Parathyroid adenoma (tissue), 2 donors: ENCODE results near the gene OCA2.
"Not testable (repeated sequence)": the region's sequence is repeated elsewhere in the genome, so short reads cannot be mapped to it uniquely, and the experiment has no call there.

Experiments used
- H2AFZ ChIP-seq: fragments of 300-600 bp; sonication (generic); one replicate; pipeline ENCODE4 v1.7.0; 2017; ENCODE audit warnings: antibody characterized with exemption, mild to moderate bottlenecking
- H3K27ac ChIP-seq: fragments of 300-600 bp; sonication (generic); one replicate; pipeline ENCODE4 v1.7.0; 2017
- H3K27me3 ChIP-seq: fragments of 300-600 bp; sonication (generic); one replicate; pipeline ENCODE4 v1.7.0; 2017; ENCODE audit warnings: low read length; ENCODE audit not compliant: control insufficient read depth, insufficient read depth
- H3K36me3 ChIP-seq: fragments of 300-600 bp; sonication (generic); one replicate; pipeline ENCODE4 v1.7.0; 2017; ENCODE audit warnings: low read length; ENCODE audit not compliant: control insufficient read depth, insufficient read depth
- H3K4me1 ChIP-seq: fragments of 300-600 bp; sonication (generic); one replicate; pipeline ENCODE4 v1.7.0; 2017; ENCODE audit warnings: control low read depth
- H3K4me2 ChIP-seq: fragments of 300-600 bp; sonication (generic); one replicate; pipeline ENCODE4 v1.7.0; 2017; ENCODE audit warnings: low read length
- H3K4me3 ChIP-seq: fragments of 300-600 bp; sonication (generic); one replicate; pipeline ENCODE4 v1.7.0; 2017; ENCODE audit warnings: low read depth, low read length
- H3K79me2 ChIP-seq: fragments of 300-600 bp; sonication (generic); one replicate; pipeline ENCODE4 v1.7.0; 2017; ENCODE audit warnings: control low read depth
- H3K9ac ChIP-seq: fragments of 300-600 bp; sonication (generic); one replicate; pipeline ENCODE4 v1.7.0; 2017; ENCODE audit warnings: mild to moderate bottlenecking
- H3K9me3 ChIP-seq: fragments of 300-600 bp; sonication (generic); one replicate; pipeline ENCODE4 v1.7.0; 2017; ENCODE audit warnings: low read length; ENCODE audit not compliant: control insufficient read depth
- CTCF ChIP-seq: fragments of 300-600 bp; sonication (generic); IDR thresholded peaks from one replicate; pipeline ENCODE4 v1.7.0; 2017; ENCODE audit warnings: antibody characterized with exemption, mild to moderate bottlenecking
- donor health status: primary hyperparathyroidism.

OCA2 gene

GRCh38 chr15:27958911-27959578 lies 140.1 kb downstream of the OCA2 start:
- Histone ChIP-seq H3K79me2 (no peaks in the 10 kb centered on the region), H3K36me3 (no peaks in the 10 kb centered on the region), H3K9me3 (no peaks in the 10 kb centered on the region), H3K4me2 (no peak overlapping the region), H3K4me3 (no peak overlapping the region), H2AFZ (no peak overlapping the region), H3K27me3 (no peaks in the 10 kb centered on the region), H3K27ac (no peak overlapping the region), H3K4me1 (no peaks in the 10 kb centered on the region), H3K9ac (no peak overlapping the region)
- no peak for TF ChIP-seq CTCF

DNA sequence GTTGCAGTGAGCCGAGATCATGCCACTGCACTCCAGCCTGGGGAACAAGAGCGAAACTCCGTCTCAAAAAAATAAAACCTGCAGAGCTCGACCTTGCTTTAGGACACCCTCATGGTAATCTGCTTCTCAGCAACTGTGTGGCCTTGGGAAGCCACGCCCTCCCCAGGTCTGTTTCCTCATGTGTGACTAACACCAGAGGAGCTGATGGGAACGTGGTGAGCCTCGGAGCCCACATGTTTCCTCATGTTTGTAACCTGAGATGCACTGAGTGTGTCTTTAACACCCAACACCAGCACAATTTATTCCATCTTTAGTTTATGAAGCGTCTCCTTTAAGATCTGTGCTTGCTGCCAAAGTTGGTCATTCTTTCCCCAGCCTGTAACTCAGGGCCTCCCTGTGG lies 142.8 kb downstream of the OCA2 start:
- no peak overlapping the region for H3K9ac ChIP-seq
- H2AFZ ChIP-seq, result no peak overlapping the region
- H3K4me1 ChIP-seq, result no peaks in the 10 kb centered on the region
- no peak for TF ChIP-seq CTCF
- no peak overlapping the region for H3K4me3 ChIP-seq
- no peaks in the 10 kb centered on the region for H3K36me3 ChIP-seq
- H3K79me2 ChIP-seq, result no peaks in the 10 kb centered on the region
- no peaks in the 10 kb centered on the region for H3K9me3 ChIP-seq
- H3K27ac ChIP-seq, result no peak overlapping the region
- no peaks in the 10 kb centered on the region for H3K27me3 ChIP-seq
- H3K4me2 ChIP-seq, result no peak overlapping the region

GRCh38 chr15:27955087-27955486 lies 144.0 kb downstream of the OCA2 start:
- Histone ChIP-seq H3K27ac (no peak overlapping the region), H3K9me3 (no peaks in the 10 kb centered on the region), H3K4me1 (no peaks in the 10 kb centered on the region), H3K4me3 (no peak overlapping the region), H3K36me3 (no peaks in the 10 kb centered on the region), H3K4me2 (no peak overlapping the region), H3K79me2 (no peaks in the 10 kb centered on the region), H2AFZ (no peak overlapping the region), H3K27me3 (no peaks in the 10 kb centered on the region), H3K9ac (no peak overlapping the region)
- TF ChIP-seq CTCF, result no peak

- not testable (repeated sequence) for H3K27ac ChIP-seq, H3K4me2 ChIP-seq, H3K9ac ChIP-seq, H3K36me3 ChIP-seq, H3K27me3 ChIP-seq, H3K79me2 ChIP-seq, H2AFZ ChIP-seq, H3K4me3 ChIP-seq, H3K4me1 ChIP-seq, H3K9me3 ChIP-seq
These were observed 146.5 kb downstream of the OCA2 start for GRCh38 chr15:27952593-27952992.

DNA sequence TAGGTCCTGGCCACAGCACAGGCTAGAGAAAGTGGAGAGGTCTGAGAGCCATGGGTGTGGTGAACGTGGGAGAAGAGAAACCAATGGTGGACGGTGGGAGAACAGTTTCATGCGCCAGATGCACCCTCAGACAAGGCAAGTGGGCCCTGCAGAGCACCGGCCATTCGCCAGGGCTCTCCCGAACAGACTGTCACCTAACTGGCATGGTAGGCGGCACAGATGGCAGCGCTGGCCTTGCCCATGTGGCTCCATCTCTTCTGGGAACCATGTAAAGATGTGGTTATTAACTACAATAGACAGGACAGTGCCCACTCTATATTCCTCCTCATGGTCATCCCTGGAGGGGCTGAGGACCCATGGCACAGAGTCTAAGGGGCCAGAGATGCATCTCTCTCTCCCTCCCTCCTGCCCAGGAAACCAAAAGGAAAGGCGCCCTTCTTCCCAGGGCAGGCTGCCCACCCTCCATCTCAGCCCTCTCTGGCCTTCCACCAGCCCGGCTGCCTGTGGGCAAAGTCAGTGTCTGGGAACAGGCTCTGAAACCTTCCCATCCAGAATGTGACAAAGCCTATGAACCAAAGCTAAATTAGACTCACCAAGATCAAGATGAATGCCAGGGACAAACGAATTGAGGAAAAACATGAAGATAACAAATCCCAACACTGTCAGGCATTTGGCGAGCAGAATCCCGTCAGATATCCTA lies 147.8 kb downstream of the OCA2 start:
- H3K27ac ChIP-seq, result no peak overlapping the region
- H2AFZ ChIP-seq, result no peak overlapping the region
- no peak overlapping the region for H3K9ac ChIP-seq
- no peaks in the 10 kb centered on the region for H3K9me3 ChIP-seq
- H3K4me3 ChIP-seq, result no peak overlapping the region
- H3K27me3 ChIP-seq, result no peaks in the 10 kb centered on the region
- no peaks in the 10 kb centered on the region for H3K79me2 ChIP-seq
- no peaks in the 10 kb centered on the region for H3K36me3 ChIP-seq
- H3K4me2 ChIP-seq, result no peak overlapping the region
- H3K4me1 ChIP-seq, result no peaks in the 10 kb centered on the region
- TF ChIP-seq CTCF, result no peak
